HepG2 (cell line): ENCODE measurements around the gene ADIPOR2. TPM values are rescaled to one million over a fixed set of nuclear protein-coding genes. Genes with fewer than 3 reads are reported as not detected.

Source experiments
- ATAC-seq: fragments of 200-7000 bp; cut with Tn5 transposase; 3 replicates; pipeline ENCODE4 v1.9.1; 2020; ENCODE audit warnings: mild to moderate bottlenecking, moderate library complexity
- BruUV-seq: library from RNA; stranded (reverse); fragments of 400-500 nt; replicated peaks from 2 replicates; lab custom pipeline; 2021; lab: Mats Ljungman, UMichigan
- CTCF ChIA-PET: fragments of 300-600 bp; formaldehyde crosslinking; extraction: SDS; loops from one replicate; lab custom pipeline; 2021; ENCODE audit warnings: low total read pairs, inconsistent platforms, low intra/inter-chr PET ratio; lab: Yijun Ruan, JAX
- POLR2A ChIA-PET: fragments of 350-600 bp; sonication (Branson Sonifier 250); formaldehyde crosslinking; loops from one replicate; lab custom pipeline; 2020; ENCODE audit warnings: antibody characterized with exemption, inconsistent platforms; lab: Yijun Ruan, JAX
- DNase-seq: peaks from one replicate; pipeline ENCODE4 v3.0.0-alpha.2; 2015; ENCODE audit warnings: low spot score
- FAIRE-seq: peaks from 3 replicates; lab custom pipeline; 2011; peaks lifted over from hg19 to GRCh38; lab: Jason Lieb, UNC
- H2AFZ ChIP-seq: one replicate; pipeline ENCODE4 v1.6.1; 2011; ENCODE audit warnings: low read length, inconsistent platforms
- H3K27ac ChIP-seq: fragments of 300-600 bp; 3 replicates; pipeline ENCODE4 v1.8.0; 2011; ENCODE audit warnings: mixed run types, mild to moderate bottlenecking, mixed read lengths, low read length, inconsistent platforms; ENCODE audit not compliant: insufficient read depth; ENCODE audit errors: extremely low read length
- H3K27me3 ChIP-seq, 2 experiments: fragments of 200-600 bp in 1 of 2; 2 replicates in 1 of 2; 3 replicates in 1 of 2; pipeline versions ENCODE4 v1.6.0 to v1.8.0; 2011; ENCODE audit warnings: low read length in 2 of 2, mild to moderate bottlenecking in 2 of 2, moderate library complexity in 2 of 2, inconsistent platforms in 1 of 2; ENCODE audit not compliant: insufficient read depth in 2 of 2, control insufficient read depth in 1 of 2
- H3K36me3 ChIP-seq, 2 experiments: fragments of 200-600 bp in 1 of 2; replicated peaks in 1 of 2; 2 replicates in 1 of 2; 3 replicates in 1 of 2; pipeline versions ENCODE4 v1.5.1 to v1.8.0; 2011; ENCODE audit warnings: low read length in 2 of 2, inconsistent platforms in 1 of 2; ENCODE audit not compliant: insufficient read depth in 2 of 2, control insufficient read depth in 1 of 2
- H3K4me1 ChIP-seq: 2 replicates; pipeline ENCODE4 v1.5.1; 2012; ENCODE audit warnings: low read length, inconsistent platforms; ENCODE audit not compliant: insufficient read depth
- H3K4me2 ChIP-seq: 2 replicates; pipeline ENCODE4 v1.6.0; 2011; ENCODE audit warnings: low read depth, low read length, inconsistent platforms
- H3K4me3 ChIP-seq, 3 experiments: fragments of 200-600 bp in 1 of 3; sonication (generic), shearing (Covaris generic) in 1 of 3; replicated peaks in 1 of 3; 2 replicates each; pipeline ENCODE4 v1.5.1; 2011 to 2016; ENCODE audit warnings: low read length in 3 of 3, inconsistent platforms in 2 of 3, low read depth in 2 of 3, mild to moderate bottlenecking in 2 of 3, control low read depth in 1 of 3, mixed read lengths in 1 of 3; ENCODE audit not compliant: insufficient read depth in 1 of 3
- H3K79me2 ChIP-seq: one replicate; pipeline ENCODE4 v1.6.1; 2011; ENCODE audit warnings: low read length, inconsistent platforms; ENCODE audit not compliant: insufficient read depth
- H3K9ac ChIP-seq: 2 replicates; pipeline ENCODE4 v1.6.0; 2011; ENCODE audit warnings: mild to moderate bottlenecking, low read depth, low read length, inconsistent platforms; ENCODE audit not compliant: insufficient read depth
- H3K9me3 ChIP-seq: 2 replicates; pipeline ENCODE4 v1.5.1; 2012; ENCODE audit warnings: mild to moderate bottlenecking, low read length
- H4K20me1 ChIP-seq: 2 replicates; pipeline ENCODE4 v1.6.0; 2011; ENCODE audit warnings: inconsistent platforms, mild to moderate bottlenecking, low read length, moderate library complexity; ENCODE audit not compliant: insufficient read depth
- EHMT2 ChIP-seq: fragments of 200-600 bp; sonication (generic); IDR thresholded peaks from 2 replicates; pipeline ENCODE4 v1.7.0; 2017; ENCODE audit warnings: antibody characterized with exemption, low read depth, low read length, borderline replicate concordance
- HMG20A ChIP-seq: IDR thresholded peaks from 2 replicates; pipeline ENCODE4 v1.6.1; 2016; ENCODE audit warnings: borderline replicate concordance
- NKX3-1 ChIP-seq: sonication (generic); formaldehyde crosslinking; IDR thresholded peaks from 2 replicates; pipeline ENCODE4 v1.5.0; 2020; ENCODE audit warnings: missing genetic modification reagents
- NR2F1 ChIP-seq, 2 experiments: fragments of 450-650 bp in 1 of 2; formaldehyde crosslinking in 1 of 2; IDR thresholded peaks; 2 replicates each; pipeline versions ENCODE4 v1.5.0 to v1.6.1; 2016 to 2020; ENCODE audit warnings: mild to moderate bottlenecking in 1 of 2, missing compliant biosample characterization in 1 of 2, missing genetic modification reagents in 1 of 2, moderate library complexity in 1 of 2
- SRSF4 ChIP-seq: fragments of 200-400 bp; formaldehyde crosslinking; IDR thresholded peaks from one replicate; pipeline ENCODE4 v1.6.1; 2018; ENCODE audit warnings: mild to moderate bottlenecking, low read depth, low read length, moderate library complexity; ENCODE audit not compliant: poor library complexity, severe bottlenecking
- TP53 ChIP-seq: sonication (generic); formaldehyde crosslinking; conservative IDR thresholded peaks from 2 replicates; pipeline ENCODE4 v1.4.0; 2020; ENCODE audit warnings: missing genetic modification reagents
- ZNF572 ChIP-seq: sonication (generic); formaldehyde crosslinking; IDR thresholded peaks from 2 replicates; pipeline ENCODE4 v1.5.1; 2020; ENCODE audit warnings: mild to moderate bottlenecking, missing genetic modification reagents
- WGBS: methylation state at CpG from one replicate; pipeline ENCODE4 v1.1.6; 2017; ENCODE audit warnings: low lambda C conversion rate; 5-methylcytosine and 5-hydroxymethylcytosine counted together
- in situ Hi-C: cut with HindIII; loops from 2 replicates; pipeline ENCODE4 v1.10.0; 2017; ENCODE audit warnings: low pct_unique_long_range_greater_than_20kb; ENCODE audit not compliant: extremely low pct_ligation_motif_present
- intact Hi-C: fragments of 100-400 bp; cut with micrococcal nuclease; formaldehyde crosslinking; loops from one replicate; pipeline ENCODE4 v1.10.0; 2022; ENCODE audit not compliant: unreplicated experiment
- polyA plus RNA-seq, 8 experiments: library from polyadenylated mRNA; depleted of rRNA in 3 of 8; stranded (reverse) in 7 of 8; unstranded in 1 of 8; fragments of >200 nt; fragmentation: Illumina TruSeq in 4 of 8; extraction: Trizol in 4 of 8; gene quantifications; 2 replicates each; pipeline versions ENCODE4 v1.2.1 to v1.2.3, GENCODE V29; 2011 to 2016; ENCODE audit warnings: low read depth in 4 of 8, missing spikeins in 1 of 8, mixed read lengths in 1 of 8; ENCODE audit not compliant: insufficient read depth in 1 of 8
- total RNA-seq, 5 experiments: library from RNA; depleted of rRNA; stranded (reverse); fragments of >200 nt; fragmentation: Illumina TruSeq; extraction: Trizol; gene quantifications; 2 replicates each; pipeline ENCODE4 v1.2.3, GENCODE V29; 2016; ENCODE audit warnings: low read depth in 1 of 5
- TF ChIP-seq, protein P1 (sequence below): sonication (generic); formaldehyde crosslinking; IDR thresholded peaks from 2 replicates; pipeline ENCODE4 v1.9.0; 2021; ENCODE audit warnings: missing genetic modification reagents, borderline replicate concordance
- TF ChIP-seq, protein P2 (sequence below): IDR thresholded peaks from 2 replicates; pipeline ENCODE4 v1.4.0; 2020; ENCODE audit warnings: mild to moderate bottlenecking, missing genetic modification reagents
- TF ChIP-seq, protein P3 (sequence below): fragments of 450-650 bp; IDR thresholded peaks from 2 replicates; pipeline ENCODE4 v1.6.1; 2016

ADIPOR2 gene
- total and polyA plus RNA-seq, 2 of the 13 experiments (the other 11 are each of a cell fraction or from before 2014, with no cell fraction given) = 35.2 to 52.2 TPM

DNA sequence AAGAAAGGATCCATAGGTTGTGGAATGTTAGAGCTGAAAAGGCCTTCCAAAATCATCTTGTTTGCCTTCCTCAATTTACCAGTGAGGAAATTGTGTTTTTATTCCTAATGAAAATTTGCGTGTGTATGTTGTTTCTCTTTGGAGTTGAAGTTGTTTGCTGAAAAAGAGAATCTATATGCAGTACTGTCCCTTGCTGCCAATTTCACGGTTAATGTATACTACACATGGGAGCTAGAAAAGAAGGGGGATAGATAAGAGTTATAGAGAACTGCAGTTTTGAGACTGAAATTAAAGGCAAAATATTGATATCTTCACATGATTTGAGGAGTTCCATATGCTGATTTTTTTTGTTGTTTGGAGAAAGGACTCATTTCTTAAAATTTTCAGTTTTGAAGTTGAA lies 67.5 kb downstream of the ADIPOR2 start:
- H2AFZ ChIP-seq = no peak overlapping the region
- H3K4me1 ChIP-seq = peaks cover 68% of the 10 kb centered on the region
- intact Hi-C loops = no loop called here
- FAIRE-seq (no peak), DNase-seq (no peak)
- peaks cover 3 to 25% of the 10 kb centered on the region in 2 experiments; a peak in 4 of 5 replicates for H3K36me3 ChIP-seq
- peaks cover 67% of the 10 kb centered on the region for H3K79me2 ChIP-seq
- H3K9ac ChIP-seq = peak overlapping the region; percentile 35; the same call in 1 of the 2 replicates
- no peaks in the 10 kb centered on the region for H3K27me3 ChIP-seq
- H3K4me3 ChIP-seq = no peak overlapping the region
- peak overlapping the region; percentile 83 for H3K27ac ChIP-seq
- no peaks in the 10 kb centered on the region for H3K9me3 ChIP-seq
- POLR2A ChIA-PET = no interaction called here
- in situ Hi-C loops = no loop called here
- TF ChIP-seq TP53 (CRISPR knock-in tag) (no peak), ZNF572 (CRISPR knock-in tag) (no peak), NR2F1 (CRISPR knock-in tag; IDR thresholded peaks at IDR 0.05) (no peak)
- TF ChIP-seq, protein P1, sequence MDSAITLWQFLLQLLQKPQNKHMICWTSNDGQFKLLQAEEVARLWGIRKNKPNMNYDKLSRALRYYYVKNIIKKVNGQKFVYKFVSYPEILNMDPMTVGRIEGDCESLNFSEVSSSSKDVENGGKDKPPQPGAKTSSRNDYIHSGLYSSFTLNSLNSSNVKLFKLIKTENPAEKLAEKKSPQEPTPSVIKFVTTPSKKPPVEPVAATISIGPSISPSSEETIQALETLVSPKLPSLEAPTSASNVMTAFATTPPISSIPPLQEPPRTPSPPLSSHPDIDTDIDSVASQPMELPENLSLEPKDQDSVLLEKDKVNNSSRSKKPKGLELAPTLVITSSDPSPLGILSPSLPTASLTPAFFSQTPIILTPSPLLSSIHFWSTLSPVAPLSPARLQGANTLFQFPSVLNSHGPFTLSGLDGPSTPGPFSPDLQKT (CRISPR knock-in tag) = no peak
- TF ChIP-seq, all 625 proteins: peak for 0
- no peak for ATAC-seq
- no TSS peak for BruUV-seq
- Histone ChIP-seq H3K4me2 (no peak overlapping the region; the same call in none of the 2 replicates), H4K20me1 (no peaks in the 10 kb centered on the region)
- CTCF ChIA-PET = no interaction called here
- WGBS = 81% methylated on average over 2 of the region's 2 CpGs

DNA sequence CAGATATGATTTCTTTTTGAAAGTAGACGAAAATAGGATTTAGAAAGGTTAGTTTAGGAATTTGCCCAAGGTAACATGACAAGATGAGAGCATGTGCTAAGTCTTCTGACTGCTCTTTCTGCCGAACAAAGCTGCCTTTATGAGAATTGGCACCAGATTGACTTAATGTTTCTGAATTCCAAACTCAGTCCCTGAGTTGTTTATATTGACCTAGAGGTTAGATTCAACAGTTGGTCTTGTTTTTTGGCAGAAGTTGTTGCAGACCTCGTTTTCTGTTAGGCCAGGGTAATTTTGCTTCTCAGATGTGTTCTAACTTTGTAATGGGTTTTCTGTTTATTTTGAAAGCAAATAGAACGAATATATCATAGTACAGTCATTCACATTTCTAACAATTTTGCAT lies 68.0 kb downstream of the ADIPOR2 start:
- 43% methylated on average over 4 of the region's 4 CpGs for WGBS
- ChIA-PET CTCF (no interaction called here), POLR2A (no interaction called here)
- intact Hi-C loops = no loop called here
- Histone ChIP-seq H3K27me3 (no peaks in the 10 kb centered on the region), H2AFZ (no peak overlapping the region), H4K20me1 (no peaks in the 10 kb centered on the region), H3K36me3 (peaks cover 3 to 28% of the 10 kb centered on the region in 2 experiments; a peak in 4 of 5 replicates), H3K27ac (peak overlapping the region; percentile 83), H3K9me3 (no peaks in the 10 kb centered on the region), H3K4me2 (peak overlapping the region; percentile 15; the same call in 1 of the 2 replicates), H3K79me2 (peaks cover 67% of the 10 kb centered on the region), H3K4me3 (no peak overlapping the region), H3K9ac (peak overlapping the region; percentile 35), H3K4me1 (peaks cover 72% of the 10 kb centered on the region)
- FAIRE-seq (no peak), ATAC-seq (peak; percentile 23; the same call in 1 of the 3 replicates), DNase-seq (peak; percentile 75)
- in situ Hi-C loops = no loop called here
- no TSS peak for BruUV-seq
- TF ChIP-seq HMG20A (CRISPR knock-in tag) (peak; percentile 27; the same call in 1 of the 2 replicates), NKX3-1 (CRISPR knock-in tag) (no peak), SRSF4 (no peak), EHMT2 (no peak)
- TF ChIP-seq, protein P2, sequence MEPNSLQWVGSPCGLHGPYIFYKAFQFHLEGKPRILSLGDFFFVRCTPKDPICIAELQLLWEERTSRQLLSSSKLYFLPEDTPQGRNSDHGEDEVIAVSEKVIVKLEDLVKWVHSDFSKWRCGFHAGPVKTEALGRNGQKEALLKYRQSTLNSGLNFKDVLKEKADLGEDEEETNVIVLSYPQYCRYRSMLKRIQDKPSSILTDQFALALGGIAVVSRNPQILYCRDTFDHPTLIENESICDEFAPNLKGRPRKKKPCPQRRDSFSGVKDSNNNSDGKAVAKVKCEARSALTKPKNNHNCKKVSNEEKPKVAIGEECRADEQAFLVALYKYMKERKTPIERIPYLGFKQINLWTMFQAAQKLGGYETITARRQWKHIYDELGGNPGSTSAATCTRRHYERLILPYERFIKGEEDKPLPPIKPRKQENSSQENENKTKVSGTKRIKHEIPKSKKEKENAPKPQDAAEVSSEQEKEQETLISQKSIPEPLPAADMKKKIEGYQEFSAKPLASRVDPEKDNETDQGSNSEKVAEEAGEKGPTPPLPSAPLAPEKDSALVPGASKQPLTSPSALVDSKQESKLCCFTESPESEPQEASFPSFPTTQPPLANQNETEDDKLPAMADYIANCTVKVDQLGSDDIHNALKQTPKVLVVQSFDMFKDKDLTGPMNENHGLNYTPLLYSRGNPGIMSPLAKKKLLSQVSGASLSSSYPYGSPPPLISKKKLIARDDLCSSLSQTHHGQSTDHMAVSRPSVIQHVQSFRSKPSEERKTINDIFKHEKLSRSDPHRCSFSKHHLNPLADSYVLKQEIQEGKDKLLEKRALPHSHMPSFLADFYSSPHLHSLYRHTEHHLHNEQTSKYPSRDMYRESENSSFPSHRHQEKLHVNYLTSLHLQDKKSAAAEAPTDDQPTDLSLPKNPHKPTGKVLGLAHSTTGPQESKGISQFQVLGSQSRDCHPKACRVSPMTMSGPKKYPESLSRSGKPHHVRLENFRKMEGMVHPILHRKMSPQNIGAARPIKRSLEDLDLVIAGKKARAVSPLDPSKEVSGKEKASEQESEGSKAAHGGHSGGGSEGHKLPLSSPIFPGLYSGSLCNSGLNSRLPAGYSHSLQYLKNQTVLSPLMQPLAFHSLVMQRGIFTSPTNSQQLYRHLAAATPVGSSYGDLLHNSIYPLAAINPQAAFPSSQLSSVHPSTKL (CRISPR knock-in tag) = peak; percentile 36; the same call in 1 of the 2 replicates
- TF ChIP-seq, protein P3, sequence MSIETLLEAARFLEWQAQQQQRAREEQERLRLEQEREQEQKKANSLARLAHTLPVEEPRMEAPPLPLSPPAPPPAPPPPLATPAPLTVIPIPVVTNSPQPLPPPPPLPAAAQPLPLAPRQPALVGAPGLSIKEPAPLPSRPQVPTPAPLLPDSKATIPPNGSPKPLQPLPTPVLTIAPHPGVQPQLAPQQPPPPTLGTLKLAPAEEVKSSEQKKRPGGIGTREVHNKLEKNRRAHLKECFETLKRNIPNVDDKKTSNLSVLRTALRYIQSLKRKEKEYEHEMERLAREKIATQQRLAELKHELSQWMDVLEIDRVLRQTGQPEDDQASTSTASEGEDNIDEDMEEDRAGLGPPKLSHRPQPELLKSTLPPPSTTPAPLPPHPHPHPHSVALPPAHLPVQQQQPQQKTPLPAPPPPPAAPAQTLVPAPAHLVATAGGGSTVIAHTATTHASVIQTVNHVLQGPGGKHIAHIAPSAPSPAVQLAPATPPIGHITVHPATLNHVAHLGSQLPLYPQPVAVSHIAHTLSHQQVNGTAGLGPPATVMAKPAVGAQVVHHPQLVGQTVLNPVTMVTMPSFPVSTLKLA = no peak
